HG03103 (cell line): ENCODE data around the gene SLC7A4.

Source experiments
- ATAC-seq: cut with Tn5 transposase; IDR thresholded peaks from one replicate; pipeline ENCODE4 v1.9.1; 2021; ENCODE audit warnings: low read depth; ENCODE audit not compliant: unreplicated experiment

SLC7A4 gene

GRCh38 chr22:21000207-21000986, 32.0 kb downstream of the SLC7A4 start:
- ATAC-seq: no peak

GRCh38 chr22:20999350-21000206, 32.8 kb downstream of the SLC7A4 start:
- no peak for ATAC-seq

- ATAC-seq: no peak
Observed at GRCh38 chr22:20998411-20999336, 33.7 kb downstream of the SLC7A4 start.

- ATAC-seq: no peak
Observed at GRCh38 chr22:20997536-20998257, 34.7 kb downstream of the SLC7A4 start.

GRCh38 chr22:20996598-20997535, 35.5 kb downstream of the SLC7A4 start:
- ATAC-seq: no peak

- ATAC-seq: no peak
Observed at GRCh38 chr22:20996031-20996410, 36.3 kb downstream of the SLC7A4 start.

GRCh38 chr22:20995329-20996030, 36.9 kb downstream of the SLC7A4 start:
- no peak for ATAC-seq

- no peak for ATAC-seq
Observed at GRCh38 chr22:20994902-20995241, 37.5 kb downstream of the SLC7A4 start.

GRCh38 chr22:20994128-20994901, 38.0 kb downstream of the SLC7A4 start:
- no peak for ATAC-seq

- no peak for ATAC-seq
Observed at GRCh38 chr22:20993304-20994127, 38.8 kb downstream of the SLC7A4 start.

GRCh38 chr22:20992456-20993303, 39.7 kb downstream of the SLC7A4 start:
- no peak for ATAC-seq

- no peak for ATAC-seq
Observed at GRCh38 chr22:20992056-20992442, 40.3 kb downstream of the SLC7A4 start.

GRCh38 chr22:20991252-20992055, 40.9 kb downstream of the SLC7A4 start:
- ATAC-seq: no peak

- ATAC-seq: no peak
Observed at GRCh38 chr22:20990184-20991180, 41.9 kb downstream of the SLC7A4 start.
